ENCODE results near the gene PNMA8B.

PNMA8B gene

DNA sequence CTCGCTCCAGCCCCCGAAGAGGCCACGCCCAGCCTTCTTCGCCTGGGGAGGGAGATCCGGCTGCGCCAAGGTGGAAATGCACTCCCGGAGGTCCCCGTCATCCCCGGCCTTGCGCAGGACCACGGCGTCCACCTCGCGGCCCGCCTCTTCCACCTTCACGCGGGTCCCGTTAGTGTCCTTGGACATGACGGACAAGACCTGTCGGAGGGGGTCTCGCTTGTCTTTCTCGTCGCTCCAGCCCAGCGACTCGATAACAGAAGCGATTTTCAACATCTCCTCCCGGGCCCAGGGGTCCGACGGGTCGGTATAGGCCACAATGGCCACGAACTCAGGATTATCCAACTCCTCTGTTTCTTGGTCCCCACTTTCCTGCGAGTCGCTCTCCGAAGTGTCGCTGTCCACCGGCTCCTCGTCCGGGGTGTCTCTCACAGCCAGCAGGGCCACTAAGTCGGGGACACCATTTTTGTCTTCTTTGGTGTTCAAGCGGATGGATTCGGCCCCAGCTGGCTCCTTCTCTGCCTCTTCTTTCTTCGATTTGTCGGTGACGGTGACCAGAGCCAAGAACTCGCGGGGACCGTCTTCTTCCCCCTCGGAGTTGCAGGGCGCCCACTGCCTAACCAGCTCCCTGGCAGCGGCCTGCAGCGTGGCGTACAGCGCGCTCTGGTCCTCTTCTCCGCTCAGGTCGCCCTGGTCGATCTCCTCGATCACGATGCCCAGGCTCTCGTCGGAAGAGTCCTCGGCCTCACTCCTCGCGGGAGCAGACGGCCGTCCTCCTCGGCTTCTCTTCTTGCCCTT lies 1.3 kb downstream of the PNMA8B start:
- H3K4me3 ChIP-seq (IDR thresholded peaks at IDR 0.05; ENCODE audit: insufficient read depth, low read depth, low read length) = no peak overlapping the region

DNA sequence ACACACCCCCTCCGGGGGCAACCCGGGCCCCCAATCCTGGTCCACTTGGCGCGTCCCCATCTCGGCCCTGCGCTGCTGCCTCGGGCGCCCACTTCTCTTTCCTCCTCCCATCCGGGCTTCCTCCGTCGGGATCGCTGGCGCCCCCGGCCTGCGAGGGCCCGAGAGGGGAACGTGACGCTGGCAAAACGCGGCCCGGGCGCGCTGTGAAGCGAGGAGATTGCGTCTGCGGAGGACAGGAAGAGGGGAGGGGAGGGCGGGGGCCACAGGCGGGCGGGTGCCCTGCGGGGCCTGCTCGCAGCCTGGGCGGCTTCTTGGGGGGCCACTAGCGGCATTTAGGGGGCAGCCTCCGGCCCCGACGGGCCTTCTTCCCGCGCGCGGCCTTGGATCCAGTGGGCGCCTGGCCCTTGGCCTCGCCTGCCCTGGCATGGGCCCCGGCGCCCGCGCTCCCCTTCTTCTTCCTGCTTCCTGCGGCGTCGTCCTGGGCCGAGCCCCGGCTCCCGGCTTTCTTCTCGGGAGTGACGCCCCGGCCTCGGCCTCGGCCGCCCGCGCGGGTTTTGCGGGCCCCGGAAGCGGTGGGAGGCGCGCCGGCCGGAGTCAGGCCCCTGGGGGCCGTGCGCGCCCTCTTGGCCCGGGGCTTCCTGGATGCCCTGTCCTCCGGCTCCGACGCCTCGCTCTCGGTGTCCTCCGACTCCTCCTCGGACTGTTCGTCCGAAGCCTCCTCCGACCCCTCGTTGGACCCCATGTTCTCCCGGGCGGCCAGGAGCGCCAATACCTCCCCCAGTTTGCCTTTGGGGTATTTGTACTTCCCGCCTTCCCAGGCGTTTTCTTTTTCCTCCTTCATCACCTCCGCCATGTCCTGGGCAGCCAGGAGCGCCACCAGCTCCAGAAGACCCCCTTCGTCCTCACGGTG lies 2.2 kb downstream of the PNMA8B start:
- Histone ChIP-seq H4K20me1 (ENCODE audit: insufficient read depth) (no peaks in the 10 kb centered on the region), H3K9ac (no peak overlapping the region), H3K4me3 (IDR thresholded peaks at IDR 0.05; ENCODE audit: insufficient read depth, low read depth, low read length) (no peak overlapping the region), H3K4me1 (ENCODE audit: low read depth, poor library complexity, severe bottlenecking) (no peaks in the 10 kb centered on the region), H2AFZ (ENCODE audit: low read depth) (no peak overlapping the region), H3K27ac (no peak overlapping the region), H3K79me2 (ENCODE audit: insufficient read depth, low read depth) (no peaks in the 10 kb centered on the region), H3K4me2 (no peak overlapping the region), H3K27me3 (ENCODE audit: insufficient read depth, low read depth) (peaks cover 93% of the 10 kb centered on the region), H3K36me3 (ENCODE audit: insufficient read depth) (no peaks in the 10 kb centered on the region)
- TF ChIP-seq, protein P1, sequence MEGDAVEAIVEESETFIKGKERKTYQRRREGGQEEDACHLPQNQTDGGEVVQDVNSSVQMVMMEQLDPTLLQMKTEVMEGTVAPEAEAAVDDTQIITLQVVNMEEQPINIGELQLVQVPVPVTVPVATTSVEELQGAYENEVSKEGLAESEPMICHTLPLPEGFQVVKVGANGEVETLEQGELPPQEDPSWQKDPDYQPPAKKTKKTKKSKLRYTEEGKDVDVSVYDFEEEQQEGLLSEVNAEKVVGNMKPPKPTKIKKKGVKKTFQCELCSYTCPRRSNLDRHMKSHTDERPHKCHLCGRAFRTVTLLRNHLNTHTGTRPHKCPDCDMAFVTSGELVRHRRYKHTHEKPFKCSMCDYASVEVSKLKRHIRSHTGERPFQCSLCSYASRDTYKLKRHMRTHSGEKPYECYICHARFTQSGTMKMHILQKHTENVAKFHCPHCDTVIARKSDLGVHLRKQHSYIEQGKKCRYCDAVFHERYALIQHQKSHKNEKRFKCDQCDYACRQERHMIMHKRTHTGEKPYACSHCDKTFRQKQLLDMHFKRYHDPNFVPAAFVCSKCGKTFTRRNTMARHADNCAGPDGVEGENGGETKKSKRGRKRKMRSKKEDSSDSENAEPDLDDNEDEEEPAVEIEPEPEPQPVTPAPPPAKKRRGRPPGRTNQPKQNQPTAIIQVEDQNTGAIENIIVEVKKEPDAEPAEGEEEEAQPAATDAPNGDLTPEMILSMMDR (conservative IDR thresholded peaks at IDR 0.05; ENCODE audit: low read depth, low read length) = no peak

More for the DNA sequence above, 1.3 kb downstream of the PNMA8B start:
- Histone ChIP-seq H3K27me3 (ENCODE audit: insufficient read depth, low read depth) (peaks cover 92% of the 10 kb centered on the region), H3K79me2 (ENCODE audit: insufficient read depth, low read depth) (no peaks in the 10 kb centered on the region), H3K9ac (no peak overlapping the region), H3K4me1 (ENCODE audit: low read depth, poor library complexity, severe bottlenecking) (no peaks in the 10 kb centered on the region), H3K4me2 (no peak overlapping the region), H3K27ac (no peak overlapping the region), H4K20me1 (ENCODE audit: insufficient read depth) (no peaks in the 10 kb centered on the region), H2AFZ (ENCODE audit: low read depth) (no peak overlapping the region), H3K36me3 (ENCODE audit: insufficient read depth) (no peaks in the 10 kb centered on the region)
- TF ChIP-seq, protein P1 (conservative IDR thresholded peaks at IDR 0.05; ENCODE audit: low read depth, low read length) = no peak

DNA sequence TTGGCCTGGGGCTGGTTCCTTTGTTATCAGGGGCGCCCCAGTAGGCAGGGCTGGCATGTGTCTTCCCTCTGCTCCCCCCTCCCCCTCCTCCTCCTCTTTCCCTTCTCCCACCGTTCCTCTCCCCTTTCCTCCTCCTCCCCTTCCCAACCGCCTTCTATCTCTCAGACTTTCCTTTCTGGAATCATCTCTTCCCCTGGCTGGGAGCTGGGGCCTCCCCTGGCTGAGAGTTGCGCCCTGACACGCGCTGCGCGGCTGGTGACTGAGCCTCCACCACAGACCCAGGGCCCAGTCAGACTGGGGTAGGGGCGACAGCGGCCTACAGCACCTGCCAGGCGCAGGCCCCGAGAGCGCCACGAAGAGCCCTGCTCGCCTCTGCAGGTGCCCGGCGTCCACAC lies 2.8 kb downstream of the PNMA8B start:
- no peaks in the 10 kb centered on the region for H3K36me3 ChIP-seq (ENCODE audit: insufficient read depth)
- H3K4me3 ChIP-seq (IDR thresholded peaks at IDR 0.05; ENCODE audit: insufficient read depth, low read depth, low read length) = no peak overlapping the region
- H3K79me2 ChIP-seq (ENCODE audit: insufficient read depth, low read depth) = no peaks in the 10 kb centered on the region
- H4K20me1 ChIP-seq (ENCODE audit: insufficient read depth) = no peaks in the 10 kb centered on the region
- H3K4me1 ChIP-seq (ENCODE audit: low read depth, poor library complexity, severe bottlenecking) = no peaks in the 10 kb centered on the region
- H2AFZ ChIP-seq (ENCODE audit: low read depth) = no peak overlapping the region
- H3K9ac ChIP-seq = no peak overlapping the region
- TF ChIP-seq, protein P1 (conservative IDR thresholded peaks at IDR 0.05; ENCODE audit: low read depth, low read length) = no peak
- peaks cover 89% of the 10 kb centered on the region for H3K27me3 ChIP-seq (ENCODE audit: insufficient read depth, low read depth)
- no peak overlapping the region for H3K27ac ChIP-seq
- H3K4me2 ChIP-seq = no peak overlapping the region

DNA sequence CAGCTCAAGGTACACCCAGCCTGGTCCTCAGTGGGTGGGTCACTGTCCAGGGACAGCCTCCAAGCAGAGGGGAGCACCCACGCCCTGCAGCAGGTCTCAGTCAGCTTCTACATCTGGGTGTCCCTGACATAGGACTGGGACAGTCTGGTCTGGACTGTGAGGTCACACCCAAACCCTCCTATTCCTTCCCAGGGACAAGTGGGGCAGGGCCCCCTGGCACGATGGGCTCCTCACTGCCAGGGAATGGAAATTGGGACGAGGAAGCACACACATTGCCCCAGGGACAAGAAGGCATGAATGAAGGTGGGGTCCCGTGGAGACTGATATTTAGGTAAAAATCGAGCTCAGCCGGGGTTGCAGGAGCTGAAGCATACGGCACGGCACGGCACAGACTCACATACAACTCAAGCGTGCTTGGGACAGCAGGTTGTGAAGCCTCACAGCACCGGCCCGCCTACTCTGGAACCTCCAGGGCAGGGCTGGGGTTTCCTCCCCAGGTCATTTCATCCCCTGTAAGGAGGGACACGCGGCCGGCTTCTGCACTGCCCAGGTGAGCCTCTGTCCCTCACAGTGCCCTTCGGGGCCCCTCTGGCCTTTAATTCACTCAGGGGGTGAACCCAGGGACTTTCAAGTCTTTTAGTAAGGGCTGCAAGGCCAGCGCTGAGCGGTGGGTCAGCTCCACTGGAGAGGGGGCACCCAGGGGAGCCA lies 3.5 kb downstream of the PNMA8B start:
- no peak overlapping the region for H3K4me2 ChIP-seq

More for the DNA sequence above, 3.5 kb downstream of the PNMA8B start:
- Histone ChIP-seq H3K9ac (no peak overlapping the region), H2AFZ (ENCODE audit: low read depth) (no peak overlapping the region), H3K4me1 (ENCODE audit: low read depth, poor library complexity, severe bottlenecking) (no peaks in the 10 kb centered on the region), H3K27ac (no peak overlapping the region), H3K27me3 (ENCODE audit: insufficient read depth, low read depth) (peaks cover 91% of the 10 kb centered on the region), H3K36me3 (ENCODE audit: insufficient read depth) (no peaks in the 10 kb centered on the region), H4K20me1 (ENCODE audit: insufficient read depth) (no peaks in the 10 kb centered on the region), H3K4me3 (IDR thresholded peaks at IDR 0.05; ENCODE audit: insufficient read depth, low read depth, low read length) (no peak overlapping the region), H3K79me2 (ENCODE audit: insufficient read depth, low read depth) (no peaks in the 10 kb centered on the region)
- TF ChIP-seq, protein P1 (conservative IDR thresholded peaks at IDR 0.05; ENCODE audit: low read depth, low read length) = no peak

All from KMS-11 (cell line).